Right hindlimb (tissue), 1 donor: Measurements from ENCODE around the gene NEMP1.
"Not testable (repeated sequence)": the region's sequence is repeated elsewhere in the genome, so short reads cannot be mapped to it uniquely, and the experiment has no call there.

Experiments
- DNase-seq: peaks from one replicate; pipeline ENCODE4 v3.0.0-alpha.2; 2018

The NEMP1 gene

GRCh38 chr12:57090490-57090889 lies 11.9 kb upstream of the NEMP1 start:
- DNase-seq = no peak

DNA sequence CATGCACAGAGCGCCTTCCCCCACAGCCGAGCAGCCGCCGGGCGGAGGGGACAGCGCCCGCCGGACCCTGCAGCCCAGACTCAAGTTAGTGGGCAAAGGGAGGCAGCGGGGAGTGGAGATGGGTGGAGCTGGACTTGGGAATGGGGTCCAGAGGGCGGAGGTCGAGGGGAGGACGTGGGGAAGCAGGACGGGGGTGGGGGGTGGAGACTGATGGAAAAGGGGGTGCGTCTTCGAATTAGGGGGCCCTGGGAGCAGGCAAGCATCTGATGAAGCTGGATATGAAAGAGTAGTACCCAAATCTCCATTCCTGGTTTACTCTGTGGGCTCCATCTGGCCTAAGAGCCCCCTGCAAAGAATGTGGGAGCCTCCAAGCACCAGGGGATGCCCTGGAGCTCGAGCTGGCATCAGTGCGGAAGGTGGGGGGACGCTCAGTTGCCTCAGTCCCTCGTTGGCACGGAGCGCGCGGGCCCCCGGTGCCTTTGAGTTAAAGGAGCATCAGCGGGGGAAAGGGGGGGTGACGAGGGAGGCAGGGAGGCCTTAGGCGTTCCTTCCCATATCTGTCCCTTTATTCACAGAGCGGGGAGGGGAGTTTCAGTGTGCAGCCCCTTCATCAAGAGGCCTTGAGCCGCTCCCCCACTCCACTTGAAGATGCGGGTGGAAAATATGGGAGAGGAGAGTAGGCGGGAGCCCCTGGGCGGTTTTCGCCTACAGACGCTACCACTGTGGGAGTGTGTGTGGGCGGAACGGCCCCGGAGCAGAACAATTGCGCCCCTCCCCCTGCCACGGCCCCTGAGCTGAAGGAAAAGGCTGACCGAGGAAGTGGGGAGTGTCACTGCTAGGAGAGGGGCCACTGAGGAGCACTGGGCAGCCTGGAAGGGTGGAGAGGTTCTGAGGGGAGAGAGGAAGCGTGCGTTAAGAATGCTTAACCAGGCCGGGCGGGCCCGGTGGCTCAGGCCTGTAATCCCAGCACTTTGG lies 11.0 kb upstream of the NEMP1 start:
- DNase-seq = peak; percentile 87

DNA sequence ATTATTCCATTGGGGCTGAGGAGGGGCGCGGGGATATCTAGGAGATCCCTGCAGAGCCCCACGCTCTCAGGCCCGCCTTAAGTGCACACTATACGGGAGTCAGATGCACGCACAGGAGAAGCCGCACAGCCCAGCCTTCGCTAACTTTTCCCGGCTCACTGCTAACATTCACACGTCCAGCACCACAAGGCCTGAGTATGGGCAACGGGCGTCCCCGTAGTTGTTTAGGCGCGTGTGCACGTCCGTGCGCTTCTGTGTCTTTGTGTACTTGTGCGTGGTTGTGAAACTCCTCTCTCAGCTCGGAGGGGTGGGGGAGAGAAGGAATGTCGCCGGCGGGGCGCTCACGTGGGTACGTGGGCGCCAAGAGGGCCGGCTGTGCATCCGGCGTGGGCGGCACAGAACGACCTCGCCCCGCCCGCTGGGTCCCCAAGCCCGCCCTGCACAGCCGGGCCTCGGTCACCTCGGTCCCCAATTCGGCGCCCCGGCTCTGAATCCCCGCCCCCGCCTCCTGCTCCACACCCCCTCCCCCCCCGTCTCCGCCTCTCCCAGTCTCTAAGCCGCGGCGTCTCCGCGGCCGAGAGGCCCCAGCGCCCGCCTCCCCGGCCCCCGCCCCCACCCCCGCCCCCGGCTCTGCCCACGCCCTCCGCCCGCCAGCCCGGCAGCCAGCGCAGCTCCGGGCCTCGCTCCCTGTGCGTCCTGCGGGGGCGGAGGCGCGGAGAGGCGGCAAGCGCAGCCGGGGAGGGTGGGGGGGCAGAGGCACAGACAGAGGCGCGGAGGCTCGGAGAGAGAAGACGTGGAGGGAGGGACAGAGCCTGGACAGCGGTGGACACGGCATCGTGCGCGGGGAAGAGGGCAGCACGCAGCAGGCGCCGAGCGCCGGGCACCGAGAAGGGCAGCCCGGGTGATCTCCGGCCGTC lies 10.0 kb upstream of the NEMP1 start, which contains the start of gene NAB2:
Gene NAB2 (plus strand): TSS at position 761 of the 917 bp plus-strand sequence. CDS start 158 bp downstream, outside the sequence.
- DNase-seq = peak; percentile 98

GRCh38 chr12:57087691-57088353 lies 9.2 kb upstream of the NEMP1 start:
- peak; percentile 96 for DNase-seq

DNA sequence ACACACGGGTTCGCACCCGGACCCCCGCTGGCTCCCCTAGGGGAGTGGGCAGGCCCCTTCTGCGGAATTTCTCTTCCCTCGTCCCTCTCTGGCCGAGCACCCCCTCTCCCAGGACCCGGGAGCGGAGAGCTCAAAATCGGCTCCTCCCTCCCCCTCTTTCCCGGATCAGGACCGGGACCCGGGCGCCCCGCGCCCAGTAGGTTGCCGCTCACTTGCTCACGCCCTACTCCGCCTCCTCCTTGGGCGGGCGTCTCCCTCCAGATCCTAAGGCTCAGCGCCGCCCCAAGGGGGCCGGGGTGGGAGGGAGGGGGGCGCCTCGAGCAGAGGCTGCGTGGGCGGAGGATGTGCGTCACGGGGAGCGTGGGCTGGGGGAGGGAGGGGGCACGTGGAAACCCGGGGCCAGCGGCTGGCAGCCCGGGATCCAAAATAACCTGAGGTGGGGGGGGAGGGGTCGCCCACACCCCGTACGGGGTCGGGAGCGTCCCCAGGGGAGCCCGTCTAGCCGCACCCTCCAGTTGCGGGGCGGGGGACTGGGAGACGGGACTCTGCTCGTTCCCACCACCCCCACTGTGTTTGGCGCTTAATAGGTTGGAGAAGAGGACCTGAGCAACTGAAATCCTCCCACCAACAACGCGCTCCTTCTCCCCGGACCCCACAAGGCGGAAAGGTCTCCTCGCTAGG lies 8.6 kb upstream of the NEMP1 start:
- DNase-seq = peak; percentile 92

DNA sequence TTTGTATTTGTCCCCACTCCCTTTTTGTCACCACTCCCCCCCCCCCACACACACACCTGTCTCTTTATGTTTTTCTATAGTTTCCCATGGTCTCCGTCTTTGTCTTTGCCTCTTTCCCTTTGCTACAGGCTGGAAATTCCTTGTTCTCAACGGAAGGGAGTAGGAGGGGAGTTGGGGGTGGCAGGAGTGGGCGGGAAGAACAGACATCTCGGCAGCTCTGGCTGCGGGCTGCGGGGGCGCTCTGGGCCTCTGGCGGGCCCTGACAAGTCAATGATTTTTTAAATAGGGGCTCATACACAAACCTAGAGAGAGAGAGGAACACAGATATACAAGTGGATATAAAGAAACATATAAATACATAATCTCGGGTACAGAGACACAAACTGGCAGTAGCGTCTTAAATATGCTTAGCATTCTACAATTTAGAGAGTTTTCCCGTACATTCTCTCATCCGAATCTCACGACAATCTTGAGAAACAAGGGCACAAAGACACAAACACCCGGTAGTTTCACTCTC lies 8.0 kb upstream of the NEMP1 start:
- DNase-seq = peak; percentile 90

- DNase-seq = peak; percentile 89
Measured at GRCh38 chr12:57085999-57086492, 7.5 kb upstream of the NEMP1 start.

- DNase-seq = no peak
Measured at GRCh38 chr12:57080855-57081254, 2.3 kb upstream of the NEMP1 start.

- no peak for DNase-seq
Measured at GRCh38 chr12:57079821-57080220, 1.2 kb upstream of the NEMP1 start.

GRCh38 chr12:57073566-57074450 lies 4.8 kb downstream of the NEMP1 start:
- DNase-seq = not testable (repeated sequence)

DNA sequence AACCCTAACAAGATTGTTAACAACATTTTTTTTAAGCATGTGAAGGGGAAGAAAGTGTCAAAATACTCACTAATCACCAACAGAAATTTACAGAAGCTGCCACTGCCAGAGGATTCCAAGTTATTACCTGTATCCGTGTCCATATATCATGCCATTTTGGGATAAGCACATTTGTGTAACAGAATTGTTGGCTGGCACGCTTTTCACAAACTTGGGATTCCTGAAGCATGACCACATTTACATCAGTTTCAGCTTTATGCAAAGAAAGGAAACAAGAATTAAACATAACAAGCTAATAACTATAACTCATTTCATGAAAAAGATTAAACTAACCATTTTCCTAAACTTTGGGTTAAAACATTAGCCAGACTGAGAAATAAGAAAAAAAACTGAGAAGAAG lies 5.9 kb downstream of the NEMP1 start:
- no peak for DNase-seq

DNA sequence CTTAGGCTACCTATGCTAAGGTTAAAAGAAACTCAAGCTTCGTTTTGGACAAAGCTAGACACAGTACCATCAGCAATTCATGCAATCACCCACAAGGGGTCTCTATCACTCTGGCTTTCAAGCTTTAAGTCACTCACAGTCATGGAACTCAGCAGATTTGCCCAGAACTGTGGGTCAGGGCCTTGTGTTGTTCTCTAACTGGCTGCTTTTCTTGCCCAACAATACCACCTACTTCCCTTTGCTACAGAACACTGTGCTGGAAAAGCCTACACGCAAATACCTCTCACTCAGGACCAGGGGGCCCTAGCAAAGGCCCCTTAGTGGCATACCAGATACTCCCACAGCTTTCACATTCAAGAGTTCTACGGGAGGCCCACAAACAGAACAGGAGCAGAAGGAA lies 9.1 kb downstream of the NEMP1 start:
- DNase-seq = peak; percentile 69

DNA sequence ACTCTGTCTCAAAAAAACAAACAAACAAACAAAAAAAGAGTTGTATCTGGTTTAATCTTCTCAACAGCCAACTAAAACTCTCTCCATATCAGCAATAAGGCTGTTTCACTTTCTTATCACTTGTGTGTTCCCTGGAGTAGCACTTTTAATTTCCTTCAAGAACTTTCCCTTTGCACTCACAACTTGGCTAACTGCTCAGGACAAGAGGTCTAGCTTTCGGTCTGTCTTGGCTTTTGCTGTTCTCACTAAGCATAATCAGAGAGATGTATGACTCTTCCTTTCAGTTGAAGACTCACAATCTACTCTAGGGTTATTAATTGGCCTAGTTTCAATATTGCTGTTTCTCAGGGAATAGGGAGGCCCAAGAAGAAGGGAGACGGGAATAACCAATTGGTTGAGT lies 12.3 kb downstream of the NEMP1 start:
- DNase-seq = no peak

- no peak for DNase-seq
Measured at GRCh38 chr12:57063991-57064685, 14.5 kb downstream of the NEMP1 start.

DNA sequence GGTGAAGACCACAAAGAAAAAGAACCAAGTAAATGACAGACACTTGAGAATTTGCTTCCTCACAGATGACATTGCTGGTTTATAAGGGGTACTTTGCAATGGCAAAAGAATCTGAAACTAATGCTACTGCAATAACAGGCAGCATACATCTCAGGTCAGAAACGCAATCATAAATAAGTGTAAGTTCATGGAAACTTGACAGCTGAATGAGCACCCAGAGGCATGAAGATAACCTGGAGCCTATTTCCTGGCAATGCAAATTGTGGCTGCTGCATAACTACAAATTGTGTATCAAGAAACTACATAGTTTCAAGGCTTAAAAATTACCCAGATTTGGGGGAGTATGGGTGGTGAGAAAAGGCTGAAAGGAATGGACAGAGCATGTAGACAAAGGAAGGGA lies 20.1 kb downstream of the NEMP1 start:
- DNase-seq = no peak

- DNase-seq = no peak
Measured at GRCh38 chr12:57057067-57057751, 21.4 kb downstream of the NEMP1 start.

- no peak for DNase-seq
Measured at GRCh38 chr12:57055824-57056223, 22.8 kb downstream of the NEMP1 start.

DNA sequence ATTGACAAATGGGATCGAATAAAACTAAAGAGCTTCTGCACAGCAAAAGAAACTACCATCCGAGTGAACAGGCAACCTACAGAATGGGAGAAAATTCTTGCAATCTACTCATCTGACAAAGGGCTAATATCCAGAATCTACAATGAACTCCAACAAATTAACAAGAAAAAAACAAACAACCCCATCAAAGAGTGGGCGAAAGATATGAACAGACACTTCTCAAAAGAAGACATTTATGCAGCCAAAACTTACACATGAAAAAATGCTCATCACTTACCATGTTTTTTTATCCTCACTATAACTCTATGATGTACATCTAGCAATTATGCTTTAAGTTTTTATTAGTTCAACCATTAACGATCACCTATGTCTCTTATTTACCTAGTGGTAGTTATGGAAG lies 24.7 kb downstream of the NEMP1 start:
- DNase-seq = not testable (repeated sequence)

- not testable (repeated sequence) for DNase-seq
Measured at GRCh38 chr12:57053146-57053545, 25.4 kb downstream of the NEMP1 start.
